Activated T-helper 1 cell treated with anti-CD3 and anti-CD28 coated beads, Interleukin-2, amount 50 U/mL, for 16 hours (primary cell): Measurements from ENCODE around the gene ELOVL5.
"Not testable (repeated sequence)": the region's sequence is repeated elsewhere in the genome, so short reads cannot be mapped to it uniquely, and the experiment has no call there.

Experiments
- DNase-seq, 2 donors: peaks; one replicate each; pipeline ENCODE4 v3.0.0-alpha.2; 2020; ENCODE audit warnings: low read depth in 1 of 2, low spot score in 1 of 2

The ELOVL5 gene

GRCh38 chr6:53348371-53349208, at the start of gene ELOVL5:
Gene ELOVL5, minus strand, starts transcription at chr6:53348950. Its CDS starts 53,251 bp downstream, at chr6:53295699.
- DNase-seq = peak; percentile 86 to 92

GRCh38 chr6:53397283-53397682, 48.5 kb upstream of the ELOVL5 start:
- no peak for DNase-seq

GRCh38 chr6:53395986-53396385, 47.2 kb upstream of the ELOVL5 start:
- no peak for DNase-seq

GRCh38 chr6:53394704-53395103, 46.0 kb upstream of the ELOVL5 start:
- DNase-seq = no peak

GRCh38 chr6:53391170-53391569, 42.4 kb upstream of the ELOVL5 start:
- no peak for DNase-seq

GRCh38 chr6:53390010-53390409, 41.3 kb upstream of the ELOVL5 start:
- DNase-seq = no peak

- DNase-seq = not testable (repeated sequence)
Measured at GRCh38 chr6:53388615-53389014, 39.9 kb upstream of the ELOVL5 start.

- DNase-seq = no peak
Measured at GRCh38 chr6:53382421-53382820, 33.7 kb upstream of the ELOVL5 start.

GRCh38 chr6:53378208-53378607, 29.5 kb upstream of the ELOVL5 start:
- no peak for DNase-seq

- DNase-seq = no peak
Measured at GRCh38 chr6:53377793-53378192, 29.0 kb upstream of the ELOVL5 start.

- DNase-seq = no peak
Measured at GRCh38 chr6:53377289-53377688, 28.5 kb upstream of the ELOVL5 start.

- DNase-seq = no peak
Measured at GRCh38 chr6:53376661-53377226, 28.0 kb upstream of the ELOVL5 start.

- DNase-seq = no peak
Measured at GRCh38 chr6:53375847-53376246, 27.1 kb upstream of the ELOVL5 start.

GRCh38 chr6:53373638-53374037, 24.9 kb upstream of the ELOVL5 start:
- no peak for DNase-seq

- DNase-seq = no peak
Measured at GRCh38 chr6:53369876-53370515, 21.2 kb upstream of the ELOVL5 start.

- DNase-seq = no peak
Measured at GRCh38 chr6:53369051-53369450, 20.3 kb upstream of the ELOVL5 start.

GRCh38 chr6:53366128-53366641, 17.4 kb upstream of the ELOVL5 start:
- DNase-seq = no peak

GRCh38 chr6:53363341-53364079, 14.8 kb upstream of the ELOVL5 start:
- no peak for DNase-seq

- no peak for DNase-seq
Measured at GRCh38 chr6:53361549-53362031, 12.8 kb upstream of the ELOVL5 start.

- no peak for DNase-seq
Measured at GRCh38 chr6:53360093-53360912, 11.6 kb upstream of the ELOVL5 start.

GRCh38 chr6:53359843-53360092, 11.0 kb upstream of the ELOVL5 start:
- no peak for DNase-seq
